Right atrium auricular region (tissue), 2 donors: Measurements from ENCODE around the gene IPO11. TPM values are rescaled to one million over a fixed set of nuclear protein-coding genes. Genes with fewer than 3 reads are reported as not detected.

ENCODE experiments used
- DNase-seq: peaks from one replicate; pipeline ENCODE4 v3.0.0-alpha.2; 2019; ENCODE audit warnings: low spot score
- H3K27ac ChIP-seq, 2 donors: fragments of 200-600 bp; sonication (generic); 1 replicate in 1 of 2; 2 replicates in 1 of 2; pipeline ENCODE4 v1.5.1; 2016 to 2019
- H3K27me3 ChIP-seq, 2 donors: fragments of 200-600 bp; sonication (generic); one replicate each; pipeline versions ENCODE4 v1.5.1 to v1.6.0; 2017 to 2019
- H3K36me3 ChIP-seq: fragments of 200-600 bp; sonication (generic); one replicate; pipeline ENCODE4 v1.5.1; 2016
- H3K4me1 ChIP-seq, 2 donors: fragments of 200-600 bp; sonication (generic); one replicate each; pipeline versions ENCODE4 v1.5.1 to v1.6.0; 2017 to 2019
- H3K4me3 ChIP-seq, 2 donors: fragments of 200-600 bp; sonication (generic); 1 replicate in 1 of 2; 2 replicates in 1 of 2; pipeline ENCODE4 v1.5.1; 2017 to 2019; ENCODE audit warnings: mild to moderate bottlenecking in 1 of 2, moderate library complexity in 1 of 2
- H3K9me3 ChIP-seq, 2 donors: fragments of 200-600 bp; sonication (generic); one replicate each; pipeline ENCODE4 v1.5.1; 2019
- total RNA-seq, 2 donors: library from RNA; depleted of rRNA; stranded (reverse); fragments of >200 nt; gene quantifications; one replicate each; pipeline ENCODE4 v1.1.0, GENCODE V29; 2016
- TF ChIP-seq, protein P1 (sequence below), 2 donors: fragments of 200-600 bp; sonication (generic); IDR thresholded peaks; one replicate each; pipeline ENCODE4 v1.5.1; 2019; ENCODE audit warnings: antibody characterized with exemption in 2 of 2

The IPO11 gene
- total RNA-seq, result 10 to 100 TPM; 19.2 to 24.6 TPM

DNA sequence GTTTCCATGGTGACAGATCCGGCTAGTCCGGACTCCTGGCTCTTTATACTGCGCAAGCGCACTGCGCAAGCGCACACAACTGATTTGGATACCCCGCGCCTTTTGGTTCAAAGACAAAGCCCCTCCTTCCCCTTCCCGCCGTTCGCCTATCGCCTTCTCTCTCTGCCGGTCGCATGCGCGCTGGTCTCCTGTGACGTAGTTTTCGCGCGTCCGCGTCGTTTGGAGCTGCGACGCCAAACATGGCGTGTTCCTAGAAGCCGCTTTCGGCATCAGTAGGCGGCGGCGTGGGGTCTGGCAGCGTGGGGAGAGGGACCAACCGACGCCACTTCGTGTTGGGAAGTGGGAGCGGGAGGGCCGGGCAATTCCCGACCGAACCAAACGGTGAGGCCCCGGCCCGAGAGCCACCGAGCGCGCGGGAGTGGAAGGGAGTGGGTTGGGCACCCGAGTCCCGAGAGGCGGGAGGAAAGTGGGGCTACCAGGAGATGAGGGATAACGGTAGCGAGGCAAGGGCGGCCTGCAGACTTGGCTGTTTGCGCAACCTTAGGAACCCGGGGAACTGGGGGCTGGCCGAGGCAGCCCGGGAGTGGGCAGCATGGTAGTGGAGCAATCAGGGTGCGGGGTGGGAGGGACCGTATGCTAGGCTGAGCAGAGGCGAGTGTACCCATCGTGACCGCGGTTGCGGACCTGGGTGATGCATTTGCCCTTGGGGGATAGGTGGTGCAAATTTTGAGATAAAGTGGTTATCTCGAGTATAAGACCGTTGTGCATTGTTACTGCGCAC, at the start of gene IPO11:
TSS of gene IPO11 (plus strand) at position 215 of the 781 bp plus-strand sequence. CDS start 24,517 bp downstream, outside the sequence.
- DNase-seq, result peak; percentile 98
- Histone ChIP-seq H3K4me1 (peaks cover 0 to 14% of the 10 kb centered on the region in 2 donors), H3K27ac (peak within 1 kb of the TSS; percentile 68 to 75), H3K4me3 (peak within 1 kb of the TSS; percentile 89 to 96), H3K36me3 (no peaks in the 10 kb centered on the region), H3K9me3 (no peaks in the 10 kb centered on the region), H3K27me3 (no peaks in the 10 kb centered on the region)
- TF ChIP-seq, protein P1, sequence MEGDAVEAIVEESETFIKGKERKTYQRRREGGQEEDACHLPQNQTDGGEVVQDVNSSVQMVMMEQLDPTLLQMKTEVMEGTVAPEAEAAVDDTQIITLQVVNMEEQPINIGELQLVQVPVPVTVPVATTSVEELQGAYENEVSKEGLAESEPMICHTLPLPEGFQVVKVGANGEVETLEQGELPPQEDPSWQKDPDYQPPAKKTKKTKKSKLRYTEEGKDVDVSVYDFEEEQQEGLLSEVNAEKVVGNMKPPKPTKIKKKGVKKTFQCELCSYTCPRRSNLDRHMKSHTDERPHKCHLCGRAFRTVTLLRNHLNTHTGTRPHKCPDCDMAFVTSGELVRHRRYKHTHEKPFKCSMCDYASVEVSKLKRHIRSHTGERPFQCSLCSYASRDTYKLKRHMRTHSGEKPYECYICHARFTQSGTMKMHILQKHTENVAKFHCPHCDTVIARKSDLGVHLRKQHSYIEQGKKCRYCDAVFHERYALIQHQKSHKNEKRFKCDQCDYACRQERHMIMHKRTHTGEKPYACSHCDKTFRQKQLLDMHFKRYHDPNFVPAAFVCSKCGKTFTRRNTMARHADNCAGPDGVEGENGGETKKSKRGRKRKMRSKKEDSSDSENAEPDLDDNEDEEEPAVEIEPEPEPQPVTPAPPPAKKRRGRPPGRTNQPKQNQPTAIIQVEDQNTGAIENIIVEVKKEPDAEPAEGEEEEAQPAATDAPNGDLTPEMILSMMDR (IDR thresholded peaks at IDR 0.05), result no peak

DNA sequence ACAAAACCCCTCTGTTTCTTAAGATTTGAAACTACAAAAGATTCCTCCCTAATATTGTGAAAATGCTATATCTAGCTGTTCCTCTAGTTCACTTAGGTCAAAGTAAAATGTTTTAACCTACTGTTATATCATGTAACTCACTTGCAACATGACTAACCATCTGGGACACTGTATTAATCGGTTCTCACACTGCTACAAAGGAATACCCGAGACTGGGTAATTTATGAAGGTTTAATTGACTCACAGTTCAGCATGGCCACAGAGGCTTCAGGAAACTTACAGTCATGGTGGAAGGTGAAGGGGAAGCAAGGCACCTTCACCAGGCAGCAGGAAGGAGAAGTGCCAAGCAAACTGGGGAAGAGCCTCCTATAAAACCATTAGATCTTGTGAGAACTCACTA, 43.5 kb upstream of the IPO11 start:
- peaks cover 39% of the 10 kb centered on the region for H3K36me3 ChIP-seq
- TF ChIP-seq, protein P1 (IDR thresholded peaks at IDR 0.05), result no peak
- no peak for DNase-seq
- no peaks in the 10 kb centered on the region for H3K9me3 ChIP-seq
- H3K4me1 ChIP-seq, result no peaks in the 10 kb centered on the region
- no peak overlapping the region for H3K27ac ChIP-seq
- no peaks in the 10 kb centered on the region for H3K27me3 ChIP-seq
- H3K4me3 ChIP-seq, result no peak overlapping the region

DNA sequence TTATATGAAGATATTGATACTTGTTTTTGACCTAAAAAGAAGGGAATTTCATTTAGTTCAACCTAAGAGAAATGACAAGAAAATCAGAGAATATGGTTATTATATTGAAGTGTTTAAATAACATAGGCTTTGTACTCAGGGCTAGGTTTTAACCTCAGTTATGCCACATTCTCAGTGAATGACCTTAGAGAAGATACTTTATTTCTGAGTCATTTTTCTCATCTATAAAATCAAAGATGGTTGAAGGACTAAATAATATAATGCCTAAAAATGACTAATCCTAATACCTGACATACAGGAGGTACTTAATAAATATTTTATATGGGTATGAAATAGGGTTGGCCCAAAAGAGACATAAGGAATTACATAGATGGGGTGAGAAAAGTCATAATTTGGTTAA, 41.2 kb upstream of the IPO11 start:
- H3K9me3 ChIP-seq, result no peaks in the 10 kb centered on the region
- H3K36me3 ChIP-seq, result peaks cover 37% of the 10 kb centered on the region
- TF ChIP-seq, protein P1 (IDR thresholded peaks at IDR 0.05), result no peak
- DNase-seq, result no peak
- no peaks in the 10 kb centered on the region for H3K27me3 ChIP-seq
- no peak overlapping the region for H3K4me3 ChIP-seq
- H3K4me1 ChIP-seq, result no peaks in the 10 kb centered on the region
- no peak overlapping the region for H3K27ac ChIP-seq

DNA sequence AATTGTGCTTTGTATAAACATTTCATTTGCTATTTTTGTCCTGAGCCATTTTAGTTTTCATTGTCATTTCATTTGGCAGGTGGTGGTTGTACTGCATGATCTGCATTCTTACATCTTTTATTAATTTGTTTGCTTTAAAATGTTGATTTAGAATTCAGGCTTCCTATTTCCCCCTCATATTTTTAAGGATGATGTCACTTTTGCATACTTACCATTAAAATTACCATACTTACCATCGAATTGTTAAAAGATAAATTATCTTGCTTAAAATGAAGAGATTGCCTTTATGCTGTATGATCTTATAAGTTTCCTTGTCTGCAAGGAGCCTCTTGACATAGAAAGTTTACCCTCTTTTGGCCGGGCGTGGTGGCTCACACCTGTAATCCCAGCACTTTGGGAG, 40.0 kb upstream of the IPO11 start:
- no peaks in the 10 kb centered on the region for H3K27me3 ChIP-seq
- H3K9me3 ChIP-seq, result no peaks in the 10 kb centered on the region
- peaks cover 38% of the 10 kb centered on the region for H3K36me3 ChIP-seq
- no peaks in the 10 kb centered on the region for H3K4me1 ChIP-seq
- H3K27ac ChIP-seq, result no peak overlapping the region
- H3K4me3 ChIP-seq, result no peak overlapping the region
- TF ChIP-seq, protein P1 (IDR thresholded peaks at IDR 0.05), result no peak
- no peak for DNase-seq

DNA sequence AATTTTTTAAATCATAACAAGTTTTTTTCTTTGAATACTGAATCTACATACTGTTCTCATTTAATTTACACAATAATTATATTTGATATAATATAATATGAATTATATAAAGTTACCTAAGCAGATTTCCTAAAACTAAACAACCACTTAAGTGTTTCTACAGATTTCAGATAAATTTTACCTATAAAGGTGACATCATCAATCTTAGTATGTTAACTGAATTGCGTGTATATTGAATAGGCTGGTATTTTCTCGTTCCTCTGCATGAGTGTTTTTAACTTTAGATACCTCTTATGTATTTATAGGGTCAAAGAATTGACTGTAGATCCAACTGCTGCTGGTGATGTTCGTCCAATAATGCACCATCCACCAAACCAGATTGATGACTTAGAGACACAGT, 39.2 kb upstream of the IPO11 start:
- no peak for DNase-seq
- no peak overlapping the region for H3K4me3 ChIP-seq
- H3K4me1 ChIP-seq, result no peaks in the 10 kb centered on the region
- H3K36me3 ChIP-seq, result peaks cover 38% of the 10 kb centered on the region
- H3K9me3 ChIP-seq, result no peaks in the 10 kb centered on the region
- H3K27ac ChIP-seq, result no peak overlapping the region
- TF ChIP-seq, protein P1 (IDR thresholded peaks at IDR 0.05), result no peak
- no peaks in the 10 kb centered on the region for H3K27me3 ChIP-seq

DNA sequence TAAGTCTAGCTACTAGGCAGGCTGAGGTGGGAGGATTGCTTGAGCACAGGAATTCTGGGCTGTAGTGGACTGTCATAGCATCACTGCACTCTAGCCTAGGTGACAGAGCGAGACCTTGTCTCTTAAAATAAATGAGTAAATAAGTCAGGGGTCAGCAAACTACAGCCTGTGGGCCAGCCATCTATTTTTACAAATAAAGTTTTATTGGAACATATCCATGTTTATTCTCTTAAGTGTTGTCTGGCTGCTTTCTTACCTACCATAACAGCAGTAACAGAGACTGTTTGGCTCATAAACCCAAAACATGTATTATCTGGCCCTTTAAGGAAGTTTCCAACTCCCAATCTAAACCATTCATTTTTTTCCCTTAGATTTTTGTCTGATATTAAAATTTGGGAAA, 38.5 kb upstream of the IPO11 start:
- TF ChIP-seq, protein P1 (IDR thresholded peaks at IDR 0.05), result no peak
- no peak for DNase-seq
- Histone ChIP-seq H3K27me3 (no peaks in the 10 kb centered on the region), H3K27ac (no peak overlapping the region), H3K4me1 (no peaks in the 10 kb centered on the region), H3K9me3 (no peaks in the 10 kb centered on the region), H3K4me3 (no peak overlapping the region), H3K36me3 (peaks cover 36% of the 10 kb centered on the region)
